Endothelial cell of umbilical vein (primary cell): Measurements from ENCODE around the gene RNU1-2. TPM values are rescaled to one million over a fixed set of nuclear protein-coding genes. Genes with fewer than 3 reads are reported as not detected.
"Not testable (repeated sequence)": the region's sequence is repeated elsewhere in the genome, so short reads cannot be mapped to it uniquely, and the experiment has no call there.

Experiments used
- BruUV-seq: library from RNA; stranded (reverse); fragments of 400-500 nt; replicated peaks from 2 replicates; lab custom pipeline; 2021; lab: Mats Ljungman, UMichigan
- CTCF ChIA-PET: fragments of 300-600, 350-600 bp; sonication (Branson Sonifier 250); formaldehyde crosslinking; loops from one replicate; lab custom pipeline; 2021; ENCODE audit warnings: antibody characterized with exemption, inconsistent platforms; lab: Charles Lee
- POLR2A ChIA-PET: fragments of 300-600, 350-600 bp; sonication (Branson Sonifier 250); formaldehyde crosslinking; loops from one replicate; lab custom pipeline; 2021; ENCODE audit warnings: antibody characterized with exemption, inconsistent platforms; lab: Charles Lee
- DNase-seq: peaks from one replicate; pipeline ENCODE4 v3.0.0-alpha.2; 2011; ENCODE audit warnings: low read depth, low spot score
- FAIRE-seq: peaks from 2 replicates; lab custom pipeline; 2011; peaks lifted over from hg19 to GRCh38; lab: Jason Lieb, UNC
- H2AFZ ChIP-seq: 2 replicates; pipeline ENCODE4 v1.6.0; 2012; ENCODE audit warnings: low read depth, low read length, control low read depth, inconsistent platforms
- H3K27ac ChIP-seq: 2 replicates; pipeline ENCODE4 v1.5.1; 2011; ENCODE audit warnings: low read depth, mild to moderate bottlenecking, control low read depth, low read length, moderate library complexity; ENCODE audit not compliant: insufficient read depth
- H3K27me3 ChIP-seq, 2 experiments: 2 replicates each; pipeline versions ENCODE4 v1.6.0 to v1.6.1; 2011; ENCODE audit warnings: low read length in 2 of 2, mixed read lengths in 1 of 2; ENCODE audit not compliant: control insufficient read depth in 2 of 2, insufficient read depth in 2 of 2
- H3K36me3 ChIP-seq, 2 experiments: 2 replicates in 1 of 2; 3 replicates in 1 of 2; pipeline ENCODE4 v1.5.1; 2011; ENCODE audit warnings: low read length in 2 of 2, mild to moderate bottlenecking in 1 of 2, moderate library complexity in 1 of 2; ENCODE audit not compliant: control insufficient read depth in 2 of 2, insufficient read depth in 2 of 2; ENCODE audit errors: extremely low read depth in 1 of 2
- H3K4me1 ChIP-seq: 3 replicates; pipeline ENCODE4 v1.5.1; 2011; ENCODE audit warnings: mild to moderate bottlenecking, low read length; ENCODE audit not compliant: control insufficient read depth, insufficient read depth; ENCODE audit errors: extremely low read depth
- H3K4me2 ChIP-seq: 2 replicates; pipeline ENCODE4 v1.6.1; 2011; ENCODE audit warnings: low read length, control low read depth, mixed read lengths; ENCODE audit not compliant: insufficient read depth
- H3K4me3 ChIP-seq, 3 experiments: fragments of 200-600 bp in 1 of 3; sonication (generic), shearing (Covaris generic) in 1 of 3; replicated peaks in 1 of 3; 2 replicates each; pipeline ENCODE4 v1.5.1; 2011 to 2016; ENCODE audit warnings: control low read depth in 3 of 3, low read length in 3 of 3, mild to moderate bottlenecking in 2 of 3, inconsistent platforms in 1 of 3, low read depth in 1 of 3, moderate library complexity in 1 of 3; ENCODE audit not compliant: insufficient read depth in 1 of 3
- H3K79me2 ChIP-seq: 2 replicates; pipeline ENCODE4 v1.6.0; 2012; ENCODE audit warnings: low read length, inconsistent platforms; ENCODE audit not compliant: control insufficient read depth, insufficient read depth
- H3K9ac ChIP-seq: replicated peaks from 2 replicates; pipeline ENCODE3; 2011; ENCODE audit warnings: low read length, control low read depth; ENCODE audit not compliant: insufficient read depth; ENCODE audit errors: extremely low read depth
- H3K9me1 ChIP-seq: replicated peaks from 3 replicates; pipeline ENCODE4 v1.6.0; 2011; ENCODE audit warnings: mild to moderate bottlenecking, low read length; ENCODE audit not compliant: control insufficient read depth, insufficient read depth; ENCODE audit errors: extremely low read depth
- H3K9me3 ChIP-seq: replicated peaks from 2 replicates; pipeline ENCODE4 v1.5.1; 2012; ENCODE audit warnings: low read length, inconsistent platforms; ENCODE audit not compliant: control insufficient read depth, insufficient read depth
- H4K20me1 ChIP-seq: replicated peaks from 2 replicates; pipeline ENCODE3; 2011; ENCODE audit warnings: mild to moderate bottlenecking, low read length; ENCODE audit not compliant: control insufficient read depth, insufficient read depth; ENCODE audit errors: extremely low read depth
- CTCF ChIP-seq, 2 donors: IDR thresholded peaks; 1 replicate in 1 of 2; 2 replicates in 1 of 2; pipeline ENCODE4 v1.5.1; 2011; ENCODE audit warnings: low read length in 2 of 2, mild to moderate bottlenecking in 2 of 2, moderate library complexity in 2 of 2, control low read depth in 1 of 2, inconsistent platforms in 1 of 2, low read depth in 1 of 2; ENCODE audit not compliant: insufficient read depth in 1 of 2; ENCODE audit errors: extremely low read depth in 1 of 2
- EZH2 ChIP-seq: IDR thresholded peaks from 2 replicates; pipeline ENCODE4 v1.6.1; 2012; ENCODE audit warnings: borderline replicate concordance, low read depth, mild to moderate bottlenecking, moderate library complexity, low read length, inconsistent platforms; ENCODE audit not compliant: severe bottlenecking
- FOS ChIP-seq: IDR thresholded peaks from 2 replicates; pipeline ENCODE4 v1.6.1; 2011; ENCODE audit warnings: mild to moderate bottlenecking, low read length, moderate library complexity, borderline replicate concordance; ENCODE audit not compliant: insufficient read depth
- GATA2 ChIP-seq: IDR thresholded peaks from 2 replicates; pipeline ENCODE4 v1.7.0; 2011; ENCODE audit warnings: low read depth, mild to moderate bottlenecking, moderate library complexity, mixed read lengths, low read length; ENCODE audit not compliant: insufficient read length, insufficient read depth
- JUN ChIP-seq: IDR thresholded peaks from 2 replicates; pipeline ENCODE4 v1.6.1; 2011; ENCODE audit warnings: borderline replicate concordance, low read depth; ENCODE audit not compliant: insufficient read length, insufficient read depth
- MAX ChIP-seq: IDR thresholded peaks from 2 replicates; pipeline ENCODE4 v1.6.1; 2011; ENCODE audit not compliant: insufficient read depth, insufficient read length
- MYC ChIP-seq: IDR thresholded peaks from one replicate; pipeline ENCODE4 v1.6.1; 2011; ENCODE audit warnings: mild to moderate bottlenecking, low read depth, low read length
- POLR2A ChIP-seq: IDR thresholded peaks from 2 replicates; pipeline ENCODE4 v1.6.1; 2012; ENCODE audit warnings: low read depth, mild to moderate bottlenecking, control low read depth, low read length
- POLR2AphosphoS5 ChIP-seq: IDR thresholded peaks from 2 replicates; pipeline ENCODE4 v1.6.1; 2012; ENCODE audit warnings: low read depth, mild to moderate bottlenecking, control low read depth, low read length, moderate library complexity; ENCODE audit not compliant: insufficient read depth
- dilution Hi-C: fragments of 300-500 bp; cut with MboI; formaldehyde crosslinking; loops from one replicate; pipeline ENCODE4 v1.15.0; 2019; ENCODE audit warnings: low sequenced_read_pairs; ENCODE audit not compliant: extremely low pct_ligation_motif_present
- intact Hi-C: fragments of 100-400 bp; cut with micrococcal nuclease; formaldehyde crosslinking; loops from one replicate; pipeline ENCODE4 v1.10.0; 2022
- polyA plus RNA-seq, 4 experiments: library from polyadenylated mRNA; depleted of rRNA in 3 of 4; stranded (reverse) in 3 of 4; unstranded in 1 of 4; fragments of >200 nt; gene quantifications; 2 replicates each; pipeline versions ENCODE4 v1.2.1 to v1.2.3, GENCODE V29; 2011 to 2012; ENCODE audit warnings: missing spikeins in 1 of 4
- total RNA-seq: library from RNA; stranded (reverse); gene quantifications from 2 replicates; pipeline ENCODE4 v1.2.3, GENCODE V29; 2021

Gene RNU1-2
- total and polyA plus RNA-seq, 2 donors (not counting 3 experiments of a cell fraction or from before 2014, with no cell fraction given) = 206 to 1,319 TPM

GRCh38 chr1:16938351-16939321 lies 42.9 kb downstream of the RNU1-2 start:
- Histone ChIP-seq H4K20me1 (no peaks in the 10 kb centered on the region), H3K27ac (no peak overlapping the region), H3K4me3 (no peak overlapping the region), H3K9ac (no peak overlapping the region), H3K27me3 (no peaks in the 10 kb centered on the region), H3K79me2 (no peaks in the 10 kb centered on the region), H3K4me2 (no peak overlapping the region), H3K9me1 (no peaks in the 10 kb centered on the region), H2AFZ (no peak overlapping the region), H3K36me3 (peaks cover 0 to 8% of the 10 kb centered on the region in 2 experiments), H3K9me3 (no peaks in the 10 kb centered on the region), H3K4me1 (no peaks in the 10 kb centered on the region)
- BruUV-seq = no TSS peak
- ChIA-PET CTCF (no interaction called here), POLR2A (no interaction called here)
- dilution Hi-C loops = no loop called here
- FAIRE-seq (no peak), DNase-seq (no peak)
- TF ChIP-seq MAX (no peak), POLR2AphosphoS5 (no peak), FOS (no peak), POLR2A (no peak), EZH2 (no peak), JUN (no peak), GATA2 (no peak), MYC (no peak), CTCF (IDR thresholded peaks at IDR 0.05; ENCODE audit: extremely low read depth in 1 of 2, insufficient read depth in 1 of 2, low read depth in 1 of 2, low read length in 2 of 2) (no peak)
- intact Hi-C loops = no loop called here

GRCh38 chr1:16939386-16940180 lies 43.8 kb downstream of the RNU1-2 start:
- FAIRE-seq, H4K20me1 ChIP-seq, H3K27me3 ChIP-seq, H3K9me3 ChIP-seq, H3K4me1 ChIP-seq, H3K4me3 ChIP-seq, DNase-seq, H3K36me3 ChIP-seq, intact Hi-C loops, H3K9ac ChIP-seq, POLR2A ChIA-PET, dilution Hi-C loops, H2AFZ ChIP-seq, H3K79me2 ChIP-seq, H3K27ac ChIP-seq, BruUV-seq, H3K9me1 ChIP-seq, H3K4me2 ChIP-seq: not testable (repeated sequence)
- CTCF ChIA-PET = interaction anchor here (0.9 kb wide), 1 partner anchor 317 kb away, joined by 3 read pairs; no protein-coding TSS in a partner anchor
